ENCODE data around the gene DNAJB8.

DNAJB8 gene

GRCh38 chr3:128423525-128424147 is 43.1 kb downstream of the DNAJB8 start:
- no peak for DNase-seq

GRCh38 chr3:128422762-128423524 is 43.7 kb downstream of the DNAJB8 start:
- no peak for DNase-seq

- no peak for DNase-seq
Observed at GRCh38 chr3:128421966-128422365, 44.7 kb downstream of the DNAJB8 start.

DNA sequence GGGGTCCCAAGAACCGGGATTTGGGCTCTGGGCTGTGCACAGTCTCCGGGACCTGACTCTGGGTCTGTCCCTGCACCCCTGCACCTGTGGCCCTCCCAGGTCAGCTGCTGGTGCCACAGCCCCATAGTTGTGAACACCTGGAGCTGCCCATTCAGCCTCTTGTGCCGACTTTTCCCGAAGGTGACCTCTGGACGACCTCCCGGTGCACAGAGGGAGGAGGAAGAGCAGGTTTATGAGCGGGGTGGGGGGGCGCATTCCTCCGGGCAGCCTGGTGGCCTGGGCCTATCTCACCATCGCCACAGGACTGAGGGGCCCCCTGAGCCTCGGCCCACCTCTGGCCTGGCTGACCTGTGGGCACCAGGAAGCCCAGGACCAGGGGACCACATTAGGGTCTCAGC is 45.3 kb downstream of the DNAJB8 start:
- no peak for DNase-seq

DNA sequence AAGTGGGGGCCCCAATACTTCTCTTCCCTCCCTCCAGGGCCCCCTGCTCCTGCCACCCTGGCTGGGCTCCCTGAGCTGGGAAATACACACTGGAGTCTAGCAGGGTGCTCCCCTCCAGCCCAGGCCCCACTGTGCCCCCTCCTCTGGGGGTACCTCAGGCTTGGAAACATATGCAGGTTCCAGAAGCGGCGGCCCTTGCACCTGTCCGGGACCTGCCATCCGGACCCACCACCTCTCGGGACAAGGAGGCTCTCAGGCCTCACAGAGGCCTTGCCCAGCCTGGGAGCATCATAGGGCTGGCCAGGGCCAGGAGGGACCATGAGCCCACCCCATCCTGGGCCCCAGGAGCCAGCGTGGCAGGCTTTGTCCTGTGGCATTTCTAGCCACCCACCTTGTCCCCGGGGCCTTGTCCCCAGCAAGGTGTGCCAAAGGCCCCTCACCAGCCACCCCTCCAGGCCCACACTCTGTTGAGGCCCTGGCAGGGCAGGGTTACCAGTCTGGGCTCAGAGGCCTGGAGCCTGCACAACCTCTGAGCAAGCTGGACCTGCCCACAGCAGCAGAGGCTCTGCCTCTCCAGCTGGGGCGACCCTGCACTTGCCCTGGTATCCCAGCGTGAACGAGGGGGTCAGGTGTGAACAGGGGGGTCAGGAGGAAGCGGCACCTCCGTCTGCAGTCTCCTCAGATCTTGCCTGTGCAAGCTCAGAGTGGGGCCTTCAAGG is 45.8 kb downstream of the DNAJB8 start:
- no peak for DNase-seq

DNA sequence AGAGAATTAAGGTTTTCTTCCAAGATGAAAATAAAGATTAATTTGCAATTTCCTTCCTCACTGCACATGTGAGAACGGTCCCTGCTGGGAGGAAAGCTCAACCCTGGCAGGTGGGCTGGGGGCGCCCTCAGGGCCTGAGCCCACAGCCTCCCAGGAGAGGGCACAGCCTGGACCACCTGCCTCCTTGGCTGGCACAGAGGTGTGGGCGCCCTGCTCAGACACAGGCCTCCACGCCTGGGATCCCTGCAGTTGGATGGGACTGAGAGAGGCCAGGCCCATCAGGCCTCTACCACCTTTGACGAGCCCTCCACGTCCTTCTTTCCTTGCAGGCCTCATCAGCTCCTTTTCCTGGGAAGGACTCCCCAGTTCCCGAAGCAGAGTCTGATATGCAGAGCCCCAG is 46.4 kb downstream of the DNAJB8 start:
- no peak for DNase-seq

DNA sequence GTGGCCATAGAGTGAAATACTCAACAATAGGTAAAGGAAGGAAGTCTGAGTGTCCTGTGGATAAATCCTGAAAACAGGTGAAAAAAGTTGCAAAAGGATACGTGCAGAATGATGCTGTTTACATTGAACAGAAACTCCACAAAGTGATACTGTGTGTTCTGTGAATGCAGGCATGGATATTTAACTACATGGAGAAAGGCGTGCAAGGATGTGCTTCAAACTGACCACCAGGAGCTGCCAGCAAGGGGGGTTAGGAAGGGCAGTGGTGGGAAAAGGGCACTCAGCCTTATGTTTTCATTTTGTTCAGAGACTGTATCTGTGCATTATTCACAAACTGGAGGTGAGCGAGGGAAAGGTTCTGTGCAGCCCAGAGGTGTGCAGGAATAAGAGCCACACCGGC is 47.4 kb downstream of the DNAJB8 start:
- DNase-seq: no peak

GRCh38 chr3:128418900-128419299 is 47.8 kb downstream of the DNAJB8 start:
- DNase-seq: no peak

GRCh38 chr3:128416578-128417211 is 50.0 kb downstream of the DNAJB8 start:
- no peak for DNase-seq

GRCh38 chr3:128415773-128416577 is 50.7 kb downstream of the DNAJB8 start:
- DNase-seq: no peak

GRCh38 chr3:128415200-128415772 is 51.4 kb downstream of the DNAJB8 start:
- no peak for DNase-seq

- DNase-seq: no peak
Observed at GRCh38 chr3:128413413-128414205, 53.1 kb downstream of the DNAJB8 start.

GRCh38 chr3:128413003-128413370 is 53.7 kb downstream of the DNAJB8 start:
- DNase-seq: no peak

Data from NCI-H1105 (cell line).